ENCODE measurements around the gene ABCE1.

Gene ABCE1

GRCh38 chr4:145153904-145154298 is 55.8 kb downstream of the ABCE1 start:
- no peaks in the 10 kb centered on the region for H3K79me1 ChIP-seq (ENCODE audit: low read depth, low read length)
- no peak overlapping the region for H3K18ac ChIP-seq (ENCODE audit: low read length)
- H3K36me3 ChIP-seq (replicated peaks in 1 of 2; ENCODE audit: control insufficient read depth in 2 of 2, insufficient read depth in 2 of 2, low read length in 2 of 2), result peaks cover 7 to 91% of the 10 kb centered on the region in 2 donors
- H4K8ac ChIP-seq (ENCODE audit: low read depth, low read length), result no peak overlapping the region
- H3K4me3 ChIP-seq (ENCODE audit: low read length in 2 of 2), result no peak overlapping the region
- no peak overlapping the region for H4K91ac ChIP-seq (ENCODE audit: low read depth, low read length, poor library complexity)
- no CpG with 5 or more reads among the region's 1 CpG for WGBS, 2 donors (ENCODE audit: extremely low coverage in 2 of 2, insufficient read length in 2 of 2, insufficient replicate concordance in 1 of 2)
- H3K27me3 ChIP-seq (ENCODE audit: control insufficient read depth in 3 of 3, insufficient read depth in 3 of 3, low read depth in 1 of 3, low read length in 3 of 3), result no peaks in the 10 kb centered on the region
- H2BK120ac ChIP-seq (ENCODE audit: low read depth, low read length), result no peak overlapping the region
- H3K9me3 ChIP-seq (replicated peaks in 1 of 2; ENCODE audit: control insufficient read depth in 2 of 2, insufficient read depth in 1 of 2, low read depth in 1 of 2, low read length in 2 of 2), result no peaks in the 10 kb centered on the region
- H2AFZ ChIP-seq (ENCODE audit: low read length), result no peak overlapping the region
- no peak overlapping the region for H2BK15ac ChIP-seq (ENCODE audit: low read length)
- no peak overlapping the region for H2BK5ac ChIP-seq (ENCODE audit: low read length)
- no peak overlapping the region for H2BK12ac ChIP-seq (ENCODE audit: low read length)
- no peak overlapping the region for H3K9ac ChIP-seq (ENCODE audit: low read depth, low read length, poor library complexity)
- H3K4me2 ChIP-seq (ENCODE audit: insufficient read depth, low read length, poor library complexity, severe bottlenecking), result no peak overlapping the region
- no peak overlapping the region for H2AK5ac ChIP-seq (ENCODE audit: low read depth, low read length)
- no peaks in the 10 kb centered on the region for H3K4me1 ChIP-seq (ENCODE audit: control insufficient read depth in 2 of 2, insufficient read depth in 1 of 2, low read depth in 1 of 2, low read length in 2 of 2)
- no peak for DNase-seq (ENCODE audit: low spot score)
- H3K14ac ChIP-seq (ENCODE audit: low read length), result no peak overlapping the region
- H3K4ac ChIP-seq (ENCODE audit: low read length), result no peak overlapping the region
- H3K27ac ChIP-seq (replicated peaks; ENCODE audit: low read length), result no peak overlapping the region
- no peak overlapping the region for H3K23ac ChIP-seq (ENCODE audit: low read depth, low read length, poor library complexity)

- Histone ChIP-seq H3K4ac (ENCODE audit: low read length) (no peak overlapping the region), H3K18ac (ENCODE audit: low read length) (no peak overlapping the region)
Observed at GRCh38 chr4:145154573-145154972, 56.5 kb downstream of the ABCE1 start.

GRCh38 chr4:145155268-145155870 is 57.3 kb downstream of the ABCE1 start:
- Histone ChIP-seq H2BK5ac (ENCODE audit: low read length) (no peak overlapping the region), H3K27ac (replicated peaks; ENCODE audit: low read length) (no peak overlapping the region), H2AFZ (ENCODE audit: low read length) (no peak overlapping the region), H2BK12ac (ENCODE audit: low read length) (no peak overlapping the region), H3K27me3 (ENCODE audit: control insufficient read depth in 3 of 3, insufficient read depth in 3 of 3, low read depth in 1 of 3, low read length in 3 of 3) (no peaks in the 10 kb centered on the region), H3K4me2 (ENCODE audit: insufficient read depth, low read length, poor library complexity, severe bottlenecking) (no peak overlapping the region), H3K4ac (ENCODE audit: low read length) (no peak overlapping the region), H4K91ac (ENCODE audit: low read depth, low read length, poor library complexity) (no peak overlapping the region), H3K18ac (ENCODE audit: low read length) (no peak overlapping the region), H3K79me1 (ENCODE audit: low read depth, low read length) (no peaks in the 10 kb centered on the region), H2AK5ac (ENCODE audit: low read depth, low read length) (no peak overlapping the region), H4K8ac (ENCODE audit: low read depth, low read length) (no peak overlapping the region), H2BK120ac (ENCODE audit: low read depth, low read length) (no peak overlapping the region), H3K9me3 (replicated peaks in 1 of 2; ENCODE audit: control insufficient read depth in 2 of 2, insufficient read depth in 1 of 2, low read depth in 1 of 2, low read length in 2 of 2) (no peaks in the 10 kb centered on the region), H3K23ac (ENCODE audit: low read depth, low read length, poor library complexity) (no peak overlapping the region), H3K36me3 (replicated peaks in 1 of 2; ENCODE audit: control insufficient read depth in 2 of 2, insufficient read depth in 2 of 2, low read length in 2 of 2) (peaks cover 1 to 91% of the 10 kb centered on the region in 2 donors), H2BK15ac (ENCODE audit: low read length) (no peak overlapping the region), H3K9ac (ENCODE audit: low read depth, low read length, poor library complexity) (no peak overlapping the region), H3K4me1 (ENCODE audit: control insufficient read depth in 2 of 2, insufficient read depth in 1 of 2, low read depth in 1 of 2, low read length in 2 of 2) (no peaks in the 10 kb centered on the region), H3K4me3 (ENCODE audit: low read length in 2 of 2) (no peak overlapping the region), H3K14ac (ENCODE audit: low read length) (no peak overlapping the region)
- no peak for DNase-seq (ENCODE audit: low spot score)
- no CpG with 5 or more reads among the region's 2 CpGs for WGBS, 2 donors (ENCODE audit: extremely low coverage in 2 of 2, insufficient read length in 2 of 2, insufficient replicate concordance in 1 of 2)

More at GRCh38 chr4:145154573-145154972, 56.5 kb downstream of the ABCE1 start:
- Histone ChIP-seq H3K4me3 (ENCODE audit: low read length in 2 of 2) (no peak overlapping the region), H3K27me3 (ENCODE audit: control insufficient read depth in 3 of 3, insufficient read depth in 3 of 3, low read depth in 1 of 3, low read length in 3 of 3) (no peaks in the 10 kb centered on the region), H3K14ac (ENCODE audit: low read length) (no peak overlapping the region), H3K23ac (ENCODE audit: low read depth, low read length, poor library complexity) (no peak overlapping the region), H2AFZ (ENCODE audit: low read length) (no peak overlapping the region), H3K27ac (replicated peaks; ENCODE audit: low read length) (no peak overlapping the region), H3K79me1 (ENCODE audit: low read depth, low read length) (no peaks in the 10 kb centered on the region), H4K8ac (ENCODE audit: low read depth, low read length) (no peak overlapping the region), H3K9me3 (replicated peaks in 1 of 2; ENCODE audit: control insufficient read depth in 2 of 2, insufficient read depth in 1 of 2, low read depth in 1 of 2, low read length in 2 of 2) (no peaks in the 10 kb centered on the region), H4K91ac (ENCODE audit: low read depth, low read length, poor library complexity) (no peak overlapping the region), H3K36me3 (replicated peaks in 1 of 2; ENCODE audit: control insufficient read depth in 2 of 2, insufficient read depth in 2 of 2, low read length in 2 of 2) (peaks cover 4 to 91% of the 10 kb centered on the region in 2 donors), H2BK120ac (ENCODE audit: low read depth, low read length) (no peak overlapping the region), H2AK5ac (ENCODE audit: low read depth, low read length) (no peak overlapping the region), H3K4me2 (ENCODE audit: insufficient read depth, low read length, poor library complexity, severe bottlenecking) (no peak overlapping the region), H2BK5ac (ENCODE audit: low read length) (no peak overlapping the region), H3K4me1 (ENCODE audit: control insufficient read depth in 2 of 2, insufficient read depth in 1 of 2, low read depth in 1 of 2, low read length in 2 of 2) (no peaks in the 10 kb centered on the region), H3K9ac (ENCODE audit: low read depth, low read length, poor library complexity) (no peak overlapping the region), H2BK12ac (ENCODE audit: low read length) (no peak overlapping the region), H2BK15ac (ENCODE audit: low read length) (no peak overlapping the region)
- no CpG with 5 or more reads among the region's 1 CpG for WGBS, 2 donors (ENCODE audit: extremely low coverage in 2 of 2, insufficient read length in 2 of 2, insufficient replicate concordance in 1 of 2)
- DNase-seq (ENCODE audit: low spot score), result no peak

- no peak overlapping the region for H2BK120ac ChIP-seq (ENCODE audit: low read depth, low read length)
- H3K4me1 ChIP-seq (ENCODE audit: control insufficient read depth in 2 of 2, insufficient read depth in 1 of 2, low read depth in 1 of 2, low read length in 2 of 2), result no peaks in the 10 kb centered on the region
- no peak overlapping the region for H4K91ac ChIP-seq (ENCODE audit: low read depth, low read length, poor library complexity)
- H3K23ac ChIP-seq (ENCODE audit: low read depth, low read length, poor library complexity), result no peak overlapping the region
- no peak overlapping the region for H2BK5ac ChIP-seq (ENCODE audit: low read length)
- H3K27ac ChIP-seq (replicated peaks; ENCODE audit: low read length), result no peak overlapping the region
- no peak overlapping the region for H3K14ac ChIP-seq (ENCODE audit: low read length)
- H3K4me2 ChIP-seq (ENCODE audit: insufficient read depth, low read length, poor library complexity, severe bottlenecking), result no peak overlapping the region
- H2AFZ ChIP-seq (ENCODE audit: low read length), result no peak overlapping the region
- no peak overlapping the region for H3K9ac ChIP-seq (ENCODE audit: low read depth, low read length, poor library complexity)
- H3K18ac ChIP-seq (ENCODE audit: low read length), result no peak overlapping the region
- H4K8ac ChIP-seq (ENCODE audit: low read depth, low read length), result no peak overlapping the region
- no CpG with 5 or more reads among the region's 2 CpGs for WGBS, 2 donors (ENCODE audit: extremely low coverage in 2 of 2, insufficient read length in 2 of 2, insufficient replicate concordance in 1 of 2)
- H3K4ac ChIP-seq (ENCODE audit: low read length), result no peak overlapping the region
- H3K9me3 ChIP-seq (replicated peaks in 1 of 2; ENCODE audit: control insufficient read depth in 2 of 2, insufficient read depth in 1 of 2, low read depth in 1 of 2, low read length in 2 of 2), result no peaks in the 10 kb centered on the region
- no peak overlapping the region for H2BK15ac ChIP-seq (ENCODE audit: low read length)
- H2AK5ac ChIP-seq (ENCODE audit: low read depth, low read length), result no peak overlapping the region
- no peaks in the 10 kb centered on the region for H3K27me3 ChIP-seq (ENCODE audit: control insufficient read depth in 3 of 3, insufficient read depth in 3 of 3, low read depth in 1 of 3, low read length in 3 of 3)
- peaks cover 3 to 91% of the 10 kb centered on the region in 2 donors for H3K36me3 ChIP-seq (replicated peaks in 1 of 2; ENCODE audit: control insufficient read depth in 2 of 2, insufficient read depth in 2 of 2, low read length in 2 of 2)
- no peak overlapping the region for H3K4me3 ChIP-seq (ENCODE audit: low read length in 2 of 2)
- H2BK12ac ChIP-seq (ENCODE audit: low read length), result no peak overlapping the region
- no peaks in the 10 kb centered on the region for H3K79me1 ChIP-seq (ENCODE audit: low read depth, low read length)
- DNase-seq (ENCODE audit: low spot score), result no peak
Observed at GRCh38 chr4:145156986-145157385, 58.9 kb downstream of the ABCE1 start.
